ENCODE results near the gene TRIM22. TPM values are rescaled to one million over a fixed set of nuclear protein-coding genes. Genes with fewer than 3 reads are reported as not detected.
A peak's percentile ranks its signal among the peaks of the same experiment; 100 is the strongest.
"Not testable (repeated sequence)": the region's sequence is repeated elsewhere in the genome, so short reads cannot be mapped to it uniquely, and the experiment has no call there.

TRIM22 gene
- 32.7 TPM for total RNA-seq

GRCh38 chr11:5689551-5689983, at the start of gene TRIM22:
Gene TRIM22 (plus strand): TSS chr11:5689790. CDS start chr11:5696233, 6,443 bp downstream.
- Histone ChIP-seq H3K36me3 (no peaks in the 10 kb centered on the region), H3K4me3 (peak within 1 kb of the TSS; percentile 36 to 40), H3K27ac (peak within 1 kb of the TSS; percentile 75), H3K4me1 (peaks cover 37% of the 10 kb centered on the region), H3K9me3 (no peaks in the 10 kb centered on the region), H3K27me3 (no peaks in the 10 kb centered on the region)
- TF ChIP-seq CTCF (IDR thresholded peaks at IDR 0.05) (no peak), POLR2AphosphoS5 (IDR thresholded peaks at IDR 0.05; ENCODE audit: insufficient read depth in 1 of 2, low read depth in 1 of 2) (peak in 1 of 2 donors; percentile 78), POLR2A (IDR thresholded peaks at IDR 0.05) (no peak)
- no peak for DNase-seq (ENCODE audit: extremely low spot score in 2 of 2)
- intact Hi-C loops (cut with DNase I), result no loop called here

GRCh38 chr11:5639953-5640352, 49.6 kb upstream of the TRIM22 start:
- H3K36me3 ChIP-seq, result peaks cover 0 to 25% of the 10 kb centered on the region in 2 donors
- TF ChIP-seq CTCF (IDR thresholded peaks at IDR 0.05) (no peak), POLR2AphosphoS5 (IDR thresholded peaks at IDR 0.05; ENCODE audit: insufficient read depth in 1 of 2, low read depth in 1 of 2) (no peak), POLR2A (IDR thresholded peaks at IDR 0.05) (no peak)
- H3K27me3 ChIP-seq, result no peaks in the 10 kb centered on the region
- no peak overlapping the region for H3K27ac ChIP-seq
- no peak for DNase-seq (ENCODE audit: extremely low spot score in 2 of 2)
- H3K4me1 ChIP-seq, result no peaks in the 10 kb centered on the region
- intact Hi-C loops (cut with DNase I), result no loop called here
- no peaks in the 10 kb centered on the region for H3K9me3 ChIP-seq
- H3K4me3 ChIP-seq, result no peak overlapping the region

- Histone ChIP-seq H3K27ac (no peak overlapping the region), H3K4me1 (no peaks in the 10 kb centered on the region), H3K9me3 (no peaks in the 10 kb centered on the region), H3K27me3 (no peaks in the 10 kb centered on the region), H3K4me3 (no peak overlapping the region), H3K36me3 (peaks cover 0 to 20% of the 10 kb centered on the region in 2 donors)
- TF ChIP-seq POLR2A (IDR thresholded peaks at IDR 0.05), result no peak
- no peak for TF ChIP-seq CTCF (IDR thresholded peaks at IDR 0.05)
- no peak for TF ChIP-seq POLR2AphosphoS5 (IDR thresholded peaks at IDR 0.05; ENCODE audit: insufficient read depth in 1 of 2, low read depth in 1 of 2)
- DNase-seq (ENCODE audit: extremely low spot score in 2 of 2), result no peak
- intact Hi-C loops (cut with DNase I), result no loop called here
These were observed 46.0 kb upstream of the TRIM22 start for GRCh38 chr11:5643585-5643984.

- TF ChIP-seq POLR2AphosphoS5 (IDR thresholded peaks at IDR 0.05; ENCODE audit: insufficient read depth in 1 of 2, low read depth in 1 of 2), result no peak
- TF ChIP-seq POLR2A (IDR thresholded peaks at IDR 0.05), result no peak
- no peak for TF ChIP-seq CTCF (IDR thresholded peaks at IDR 0.05)
- H3K4me3 ChIP-seq, result no peak overlapping the region
- no peaks in the 10 kb centered on the region for H3K4me1 ChIP-seq
- H3K9me3 ChIP-seq, result no peaks in the 10 kb centered on the region
- H3K27me3 ChIP-seq, result no peaks in the 10 kb centered on the region
- intact Hi-C loops (cut with DNase I), result no loop called here
- no peak for DNase-seq (ENCODE audit: extremely low spot score in 2 of 2)
- peaks cover 0 to 19% of the 10 kb centered on the region in 2 donors for H3K36me3 ChIP-seq
- H3K27ac ChIP-seq, result no peak overlapping the region
These were observed 43.5 kb upstream of the TRIM22 start for GRCh38 chr11:5646139-5646538.

- no peak for DNase-seq (ENCODE audit: extremely low spot score in 2 of 2)
- TF ChIP-seq POLR2AphosphoS5 (IDR thresholded peaks at IDR 0.05; ENCODE audit: insufficient read depth in 1 of 2, low read depth in 1 of 2), result no peak
- no peak for TF ChIP-seq CTCF (IDR thresholded peaks at IDR 0.05)
- no peak for TF ChIP-seq POLR2A (IDR thresholded peaks at IDR 0.05)
- H3K27me3 ChIP-seq, result no peaks in the 10 kb centered on the region
- no peaks in the 10 kb centered on the region for H3K9me3 ChIP-seq
- H3K4me1 ChIP-seq, result no peaks in the 10 kb centered on the region
- no peak overlapping the region for H3K27ac ChIP-seq
- no peak overlapping the region for H3K4me3 ChIP-seq
- no peaks in the 10 kb centered on the region for H3K36me3 ChIP-seq
- intact Hi-C loops (cut with DNase I), result loop anchor here (10.0 kb wide), 1 partner anchor 69 kb away; no protein-coding TSS in a partner anchor
These were observed 34.1 kb upstream of the TRIM22 start for GRCh38 chr11:5655474-5655873.

GRCh38 chr11:5656956-5657355, 32.6 kb upstream of the TRIM22 start:
- not testable (repeated sequence) for H3K27ac ChIP-seq; H3K36me3 ChIP-seq; DNase-seq (ENCODE audit: extremely low spot score in 2 of 2); H3K9me3 ChIP-seq; H3K4me3 ChIP-seq; H3K27me3 ChIP-seq; H3K4me1 ChIP-seq
- intact Hi-C loops (cut with DNase I), result loop anchor here (10.0 kb wide), 1 partner anchor 68 kb away; no protein-coding TSS in a partner anchor

Data from vagina (tissue), 2 donors.